ENCODE measurements around the gene HSBP1L1. TPM values are rescaled to one million over a fixed set of nuclear protein-coding genes. Genes with fewer than 3 reads are reported as not detected.

The HSBP1L1 gene
- total and polyA plus RNA-seq, 2 experiments from 2014 or later: 1.8 to 3.7 TPM

GRCh38 chr18:79986726-79987125, 22.3 kb downstream of the HSBP1L1 start:
- Histone ChIP-seq H3K9me2 (ENCODE audit: insufficient read depth) (no peaks in the 10 kb centered on the region), H4K20me1 (replicated peaks; ENCODE audit: insufficient read depth) (peaks cover 36% of the 10 kb centered on the region), H3K4me1 (ENCODE audit: insufficient read depth) (peaks cover 4% of the 10 kb centered on the region; the same call in 1 of the 2 replicates), H3K27ac (ENCODE audit: low read depth) (no peak overlapping the region), H3K79me2 (replicated peaks; ENCODE audit: insufficient read depth) (peaks cover 65% of the 10 kb centered on the region), H3K4me2 (peak overlapping the region; percentile 79), H3K27me3 (ENCODE audit: insufficient read depth) (no peaks in the 10 kb centered on the region), H2AFZ (no peak overlapping the region), H3K4me3 (peak overlapping the region; percentile 89), H3F3A (replicated peaks; ENCODE audit: low read depth) (no peaks in the 10 kb centered on the region), H3K36me3 (ENCODE audit: insufficient read depth) (peaks cover 8% of the 10 kb centered on the region)
- Mint-ChIP-seq H3K4me3 (peak overlapping the region; percentile 96), H3K27ac (no peak overlapping the region), H3K9me3 (no peaks in the 10 kb centered on the region; the same call in 2 of the 3 replicates), H3K4me1 (peaks cover 17% of the 10 kb centered on the region), H3K27me3 (ENCODE audit: insufficient read depth, low read depth, poor library complexity) (peaks cover 3% of the 10 kb centered on the region), H3K36me3 (ENCODE audit: low read depth) (peaks cover 31% of the 10 kb centered on the region)
- DNase-seq (ENCODE audit: low spot score): no peak
- TF ChIP-seq EZH2 (IDR thresholded peaks at IDR 0.05; ENCODE audit: low read depth, unreplicated experiment) (no peak), STAT1 (IDR thresholded peaks at IDR 0.05; ENCODE audit: unreplicated experiment) (no peak), NANOG (IDR thresholded peaks at IDR 0.05; ENCODE audit: borderline replicate concordance) (no peak), CTCF (conservative IDR thresholded peaks at IDR 0.05; ENCODE audit: low read depth in 2 of 2) (no peak), REST (IDR thresholded peaks at IDR 0.05; ENCODE audit: unreplicated experiment) (no peak), EZH2phosphoT487 (IDR thresholded peaks at IDR 0.05; ENCODE audit: unreplicated experiment) (no peak), CREB1 (CRISPR knock-in tag; IDR thresholded peaks at IDR 0.05; ENCODE audit: low read depth) (no peak), ETS1 (IDR thresholded peaks at IDR 0.05) (no peak), ZNF462 (CRISPR knock-in tag; IDR thresholded peaks at IDR 0.05) (no peak), ZNF114 (CRISPR knock-in tag; IDR thresholded peaks at IDR 0.05) (no peak), ZNF331 (CRISPR knock-in tag; IDR thresholded peaks at IDR 0.05; ENCODE audit: low read depth) (no peak), POLR2AphosphoS5 (IDR thresholded peaks at IDR 0.05; ENCODE audit: low read depth) (no peak), JUNB (IDR thresholded peaks at IDR 0.05; ENCODE audit: unreplicated experiment) (no peak)
- no peak for ATAC-seq

Measured in GM23338 (cell line).